HEK293 (cell line): ENCODE measurements around the gene IBSP.

Experiments used
- CTCF ChIA-PET: fragments of 350-600 bp; formaldehyde crosslinking; extraction: SDS; loops from one replicate; lab custom pipeline; 2021; ENCODE audit warnings: antibody characterized with exemption; lab: Yijun Ruan, JAX
- POLR2A ChIA-PET: fragments of 300-600 bp; formaldehyde crosslinking; extraction: SDS; loops from one replicate; lab custom pipeline; 2020; ENCODE audit warnings: antibody characterized with exemption, inconsistent platforms; lab: Yijun Ruan, JAX
- H3K27ac ChIP-seq: fragments of 200-500 bp; sonication (Bioruptor generic); 2 replicates; pipeline ENCODE4 v1.5.1; 2014; ENCODE audit warnings: low read depth, low read length, control low read depth, inconsistent platforms; ENCODE audit errors: extremely low read depth
- H3K36me3 ChIP-seq, 2 experiments: fragments of 200-500 bp in 1 of 2; sonication (Bioruptor generic) in 1 of 2; 1 replicate in 1 of 2; 2 replicates in 1 of 2; pipeline ENCODE4 v1.5.1; 2014 to 2017; ENCODE audit warnings: inconsistent platforms in 2 of 2, low read length in 2 of 2; ENCODE audit not compliant: control insufficient read depth in 2 of 2, insufficient read depth in 1 of 2
- H3K4me1 ChIP-seq: fragments of 200-500 bp; sonication (Bioruptor generic); 2 replicates; pipeline ENCODE4 v1.5.1; 2014; ENCODE audit warnings: mild to moderate bottlenecking, low read length, inconsistent platforms; ENCODE audit not compliant: control insufficient read depth, insufficient read depth
- H3K4me3 ChIP-seq: 2 replicates; pipeline ENCODE4 v1.5.1; 2011; ENCODE audit warnings: low read depth, mild to moderate bottlenecking, control low read depth, low read length, moderate library complexity
- H3K9me3 ChIP-seq: fragments of 200-500 bp; sonication (Bioruptor generic); 2 replicates; pipeline ENCODE4 v1.5.1; 2014; ENCODE audit warnings: low read depth, low read length, inconsistent platforms; ENCODE audit not compliant: control insufficient read depth, insufficient read depth
- CTCF ChIP-seq: fragments of 450-650 bp; formaldehyde crosslinking; IDR thresholded peaks from 2 replicates; pipeline ENCODE4 v1.5.1; 2016; ENCODE audit warnings: missing biosample characterization, missing genetic modification characterization
- EGR2 ChIP-seq: fragments of 450-650 bp; formaldehyde crosslinking; IDR thresholded peaks from 2 replicates; pipeline ENCODE4 v1.5.1; 2016; ENCODE audit warnings: low read depth, missing biosample characterization, missing genetic modification characterization
- ELK4 ChIP-seq: IDR thresholded peaks from 2 replicates; pipeline ENCODE4 v1.6.1; 2011; ENCODE audit warnings: mild to moderate bottlenecking, low read depth, low read length, borderline replicate concordance
- PRDM1 ChIP-seq: fragments of 450-650 bp; formaldehyde crosslinking; IDR thresholded peaks from 2 replicates; pipeline ENCODE4; 2016; ENCODE audit warnings: missing biosample characterization, missing genetic modification characterization
- ZBTB11 ChIP-seq: fragments of 450-650 bp; formaldehyde crosslinking; conservative IDR thresholded peaks from 2 replicates; pipeline ENCODE4 v1.5.1; 2016; ENCODE audit warnings: low read depth, missing biosample characterization, missing genetic modification characterization
- ZBTB20 ChIP-seq: fragments of 450-650 bp; formaldehyde crosslinking; IDR thresholded peaks from 2 replicates; pipeline ENCODE4 v1.5.1; 2016; ENCODE audit warnings: missing biosample characterization, missing genetic modification characterization
- ZNF175 ChIP-seq: fragments of 450-650 bp; formaldehyde crosslinking; IDR thresholded peaks from 2 replicates; pipeline ENCODE4 v1.5.1; 2016; ENCODE audit warnings: missing biosample characterization, missing genetic modification characterization
- ZNF19 ChIP-seq: fragments of 450-650 bp; formaldehyde crosslinking; IDR thresholded peaks from 2 replicates; pipeline ENCODE4; 2016; ENCODE audit warnings: missing biosample characterization, missing genetic modification characterization, low read depth
- ZNF341 ChIP-seq: fragments of 450-650 bp; formaldehyde crosslinking; IDR thresholded peaks from 2 replicates; pipeline ENCODE4; 2016; ENCODE audit warnings: low read depth, missing biosample characterization, missing genetic modification characterization
- ZNF354C ChIP-seq: fragments of 450-650 bp; formaldehyde crosslinking; IDR thresholded peaks from 2 replicates; pipeline ENCODE4 v1.5.1; 2016; ENCODE audit warnings: missing biosample characterization, missing genetic modification characterization, low read depth, borderline replicate concordance
- ZNF488 ChIP-seq: fragments of 450-650 bp; formaldehyde crosslinking; IDR thresholded peaks from 2 replicates; pipeline ENCODE4 v1.5.1; 2016; ENCODE audit warnings: missing biosample characterization, missing genetic modification characterization
- ZNF560 ChIP-seq: fragments of 450-650 bp; formaldehyde crosslinking; IDR thresholded peaks from 2 replicates; pipeline ENCODE4 v1.5.1; 2017; ENCODE audit warnings: missing biosample characterization, missing genetic modification characterization, borderline replicate concordance
- ZNF571 ChIP-seq: fragments of 450-650 bp; formaldehyde crosslinking; IDR thresholded peaks from 2 replicates; pipeline ENCODE4 v1.5.0; 2017; ENCODE audit warnings: missing biosample characterization, missing genetic modification characterization
- ZNF610 ChIP-seq: fragments of 450-650 bp; formaldehyde crosslinking; IDR thresholded peaks from 2 replicates; pipeline ENCODE4 v1.5.1; 2016; ENCODE audit warnings: missing biosample characterization, missing genetic modification characterization, borderline replicate concordance
- ZNF654 ChIP-seq: fragments of 450-650 bp; formaldehyde crosslinking; IDR thresholded peaks from 2 replicates; pipeline ENCODE4 v1.5.1; 2016; ENCODE audit warnings: low read depth, missing biosample characterization, missing genetic modification characterization
- ZNF670 ChIP-seq: fragments of 450-650 bp; formaldehyde crosslinking; IDR thresholded peaks from 2 replicates; pipeline ENCODE4 v1.5.1; 2016; ENCODE audit warnings: missing biosample characterization, missing genetic modification characterization, low read depth
- ZNF677 ChIP-seq: fragments of 450-650 bp; IDR thresholded peaks from 2 replicates; pipeline ENCODE4 v1.5.0; 2018; ENCODE audit warnings: missing biosample characterization, mild to moderate bottlenecking, missing genetic modification characterization, moderate library complexity
- ZNF843 ChIP-seq: fragments of 450-650 bp; formaldehyde crosslinking; IDR thresholded peaks from 2 replicates; pipeline ENCODE4 v1.5.1; 2016; ENCODE audit warnings: missing biosample characterization, missing genetic modification characterization
- ZSCAN23 ChIP-seq: fragments of 450-650 bp; formaldehyde crosslinking; IDR thresholded peaks from 2 replicates; pipeline ENCODE4 v1.5.1; 2016; ENCODE audit warnings: missing biosample characterization, missing genetic modification characterization

IBSP gene

DNA sequence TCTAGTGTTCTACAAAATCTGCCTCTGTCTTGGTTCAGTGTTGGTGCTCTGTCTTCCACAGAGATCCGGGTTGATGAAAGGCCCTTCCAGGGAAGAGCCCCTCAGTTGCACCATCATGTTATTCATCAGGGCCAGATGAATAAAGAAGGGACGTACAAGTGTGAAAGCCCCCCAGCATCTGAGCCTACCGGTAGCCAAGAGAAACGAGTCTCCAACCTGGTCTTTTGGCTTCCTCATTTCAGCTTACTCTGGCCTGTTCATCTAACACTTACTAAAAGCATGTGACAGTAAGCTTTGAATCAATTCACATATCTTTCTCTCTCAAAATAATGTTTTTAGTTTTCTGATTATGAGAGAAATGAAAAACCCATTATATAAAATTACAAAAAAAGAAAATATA, 52.6 kb downstream of the IBSP start:
- no peaks in the 10 kb centered on the region for H3K4me1 ChIP-seq
- no peak overlapping the region for H3K27ac ChIP-seq
- H3K4me3 ChIP-seq: no peak overlapping the region
- no peaks in the 10 kb centered on the region for H3K36me3 ChIP-seq
- no peaks in the 10 kb centered on the region for H3K9me3 ChIP-seq
- ChIA-PET CTCF (interaction anchor here (0.9 to 2.5 kb wide), 11 partner anchors 10 to 497 kb away, joined by 3 to 32 read pairs (median 6); partner anchors contain the start of gene SPP1), POLR2A (no interaction called here)
- TF ChIP-seq ZBTB20 (tag by site-specific recombination) (no peak), ZNF610 (no peak), ELK4 (no peak), ZNF571 (tag by site-specific recombination) (no peak), EGR2 (tag by site-specific recombination) (no peak), CTCF (tag by site-specific recombination) (no peak), ZNF843 (no peak), ZNF354C (tag by site-specific recombination) (no peak), ZNF677 (tag by site-specific recombination) (no peak)

GRCh38 chr4:87853108-87853507, 53.8 kb downstream of the IBSP start:
- POLR2A ChIA-PET: no interaction called here

More at GRCh38 chr4:87853108-87853507, 53.8 kb downstream of the IBSP start:
- no peaks in the 10 kb centered on the region for H3K4me1 ChIP-seq
- CTCF ChIA-PET: interaction anchor here (0.6 to 2.5 kb wide), 25 partner anchors 9 to 1006 kb away, joined by 3 to 32 read pairs (median 4); partner anchors contain the start of gene SPP1
- no peak overlapping the region for H3K27ac ChIP-seq
- TF ChIP-seq ZNF670 (tag by site-specific recombination): no peak
- TF ChIP-seq PRDM1 (tag by site-specific recombination): 0 out of 2 replicates have a peak, but pooled peaks have one; percentile 13
- no peak for TF ChIP-seq ZNF560 (tag by site-specific recombination)
- TF ChIP-seq ZNF571 (tag by site-specific recombination): no peak
- no peak for TF ChIP-seq ZNF488
- no peak for TF ChIP-seq ZBTB11
- no peak for TF ChIP-seq ZNF19
- no peak for TF ChIP-seq ZNF341 (tag by site-specific recombination)
- no peak for TF ChIP-seq ZNF175 (tag by site-specific recombination)
- peak; percentile 72 for TF ChIP-seq ZNF654 (tag by site-specific recombination)
- no peak for TF ChIP-seq ZSCAN23 (tag by site-specific recombination)
- H3K36me3 ChIP-seq: no peaks in the 10 kb centered on the region
- H3K9me3 ChIP-seq: no peaks in the 10 kb centered on the region
- no peak overlapping the region for H3K4me3 ChIP-seq
